ENCODE measurements around the gene IQSEC1. TPM values are rescaled to one million over a fixed set of nuclear protein-coding genes. Genes with fewer than 3 reads are reported as not detected.

IQSEC1 gene
- total RNA-seq, 2 donors from 2014 or later = 22.7 to 24.5 TPM

DNA sequence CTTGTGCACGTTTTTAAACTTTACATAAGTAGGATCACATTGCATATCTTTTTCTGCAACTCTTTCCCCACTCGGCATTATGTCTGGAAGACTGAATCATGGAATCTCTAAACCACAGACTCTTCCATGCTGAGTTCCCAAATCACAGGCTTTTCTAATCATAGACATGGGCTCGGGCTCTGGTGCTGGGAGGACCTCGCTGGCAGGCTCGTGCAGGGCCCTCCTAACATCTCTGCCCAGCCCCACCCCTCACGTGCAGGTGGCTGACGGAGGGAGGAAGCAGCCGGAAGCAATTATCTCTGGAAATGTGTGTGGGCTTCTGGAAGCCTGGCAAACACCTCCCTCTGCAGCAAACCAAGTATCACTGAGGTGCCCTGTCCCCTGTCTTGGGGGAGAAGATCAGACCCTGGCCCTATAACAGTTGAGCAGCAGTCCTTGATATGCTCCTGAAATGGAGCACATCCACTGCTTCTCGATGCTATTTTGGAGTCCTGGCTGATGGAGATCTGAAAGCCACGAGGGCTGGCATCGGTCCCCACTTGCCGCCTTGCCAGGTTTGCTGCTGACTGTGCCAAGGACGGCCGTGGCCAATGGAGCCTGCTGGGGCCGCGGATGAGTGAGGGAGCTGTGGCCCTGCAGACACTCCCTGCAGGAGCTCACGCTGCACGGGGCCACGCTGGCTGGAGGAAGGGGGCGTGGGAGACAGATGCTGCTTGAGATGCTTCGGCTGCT is 4.4 kb upstream of the IQSEC1 start:
- Histone ChIP-seq H3K36me3 (ENCODE audit: control insufficient read depth, insufficient read depth, low read length) (no peaks in the 10 kb centered on the region), H3K4me3 (ENCODE audit: low read length) (no peak overlapping the region), H3K4me1 (ENCODE audit: control insufficient read depth, insufficient read depth, low read length) (no peaks in the 10 kb centered on the region), H3K27ac (ENCODE audit: low read depth, low read length) (no peak overlapping the region), H3K9me3 (ENCODE audit: control insufficient read depth, low read length) (no peaks in the 10 kb centered on the region), H3K9ac (ENCODE audit: extremely low read depth, low read length, poor library complexity, severe bottlenecking) (no peak overlapping the region), H3K27me3 (ENCODE audit: control insufficient read depth, insufficient read depth, low read length, poor library complexity, severe bottlenecking) (peaks cover 42% of the 10 kb centered on the region)
- WGBS, 2 experiments (ENCODE audit: insufficient coverage in 1 of 2, insufficient read length in 1 of 2) = 78 to 80% methylated on average over 14 to 21 of the region's 21 CpGs
- Mint-ChIP-seq H3K27me3 (ENCODE audit: insufficient read depth) (peaks cover 41% of the 10 kb centered on the region), H3K36me3 (ENCODE audit: low read depth) (no peaks in the 10 kb centered on the region), H3K4me3 (no peak overlapping the region), H3K27ac (no peak overlapping the region), H3K9me3 (no peaks in the 10 kb centered on the region), H3K4me1 (peaks cover 2% of the 10 kb centered on the region)
- TF ChIP-seq CTCF (conservative IDR thresholded peaks at IDR 0.05) = no peak
- DNase-seq = no peak

GRCh38 chr3:13075986-13076654 is 2.9 kb upstream of the IQSEC1 start:
- no peak for DNase-seq
- Histone ChIP-seq H3K27ac (ENCODE audit: low read depth, low read length) (no peak overlapping the region), H3K4me1 (ENCODE audit: control insufficient read depth, insufficient read depth, low read length) (no peaks in the 10 kb centered on the region), H3K9ac (ENCODE audit: extremely low read depth, low read length, poor library complexity, severe bottlenecking) (no peak overlapping the region), H3K4me3 (ENCODE audit: low read length) (no peak overlapping the region), H3K27me3 (ENCODE audit: control insufficient read depth, insufficient read depth, low read length, poor library complexity, severe bottlenecking) (peaks cover 51% of the 10 kb centered on the region), H3K36me3 (ENCODE audit: control insufficient read depth, insufficient read depth, low read length) (no peaks in the 10 kb centered on the region), H3K9me3 (ENCODE audit: control insufficient read depth, low read length) (no peaks in the 10 kb centered on the region)
- TF ChIP-seq CTCF (conservative IDR thresholded peaks at IDR 0.05) = no peak
- Mint-ChIP-seq H3K4me3 (no peak overlapping the region), H3K27ac (no peak overlapping the region), H3K27me3 (ENCODE audit: insufficient read depth) (peaks cover 45% of the 10 kb centered on the region), H3K9me3 (no peaks in the 10 kb centered on the region), H3K4me1 (peaks cover 2% of the 10 kb centered on the region), H3K36me3 (ENCODE audit: low read depth) (no peaks in the 10 kb centered on the region)
- 74 to 80% methylated on average over 4 to 9 of the region's 9 CpGs for WGBS, 2 experiments (ENCODE audit: insufficient coverage in 1 of 2, insufficient read length in 1 of 2)

DNA sequence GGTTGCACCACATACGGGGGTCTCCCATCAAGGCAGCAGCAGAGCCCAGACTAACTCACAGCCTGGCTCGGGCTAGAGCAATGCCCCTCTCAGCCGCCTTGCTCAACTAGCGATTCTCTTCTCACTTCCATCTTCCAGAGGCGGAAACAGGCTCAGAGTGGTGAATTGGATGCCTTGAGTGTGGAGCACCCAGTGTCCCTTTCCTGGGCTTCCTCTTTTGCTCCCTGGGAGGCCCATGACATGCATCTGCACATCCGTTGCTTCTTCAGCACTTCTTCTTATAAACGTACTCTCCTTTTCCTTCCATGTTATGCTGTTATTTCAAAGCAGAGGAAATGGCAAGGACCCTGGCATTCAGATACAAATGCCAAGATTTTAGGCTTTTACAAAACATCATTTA is 2.1 kb upstream of the IQSEC1 start:
- Mint-ChIP-seq H3K27ac (no peak overlapping the region), H3K9me3 (no peaks in the 10 kb centered on the region), H3K27me3 (ENCODE audit: insufficient read depth) (peaks cover 45% of the 10 kb centered on the region), H3K4me3 (no peak overlapping the region), H3K36me3 (ENCODE audit: low read depth) (no peaks in the 10 kb centered on the region), H3K4me1 (peaks cover 2% of the 10 kb centered on the region)
- H3K4me1 ChIP-seq (ENCODE audit: control insufficient read depth, insufficient read depth, low read length) = no peaks in the 10 kb centered on the region
- 81 to 90% methylated on average over 6 to 7 of the region's 7 CpGs for WGBS, 2 experiments (ENCODE audit: insufficient coverage in 1 of 2, insufficient read length in 1 of 2)
- H3K36me3 ChIP-seq (ENCODE audit: control insufficient read depth, insufficient read depth, low read length) = no peaks in the 10 kb centered on the region
- H3K9me3 ChIP-seq (ENCODE audit: control insufficient read depth, low read length) = no peaks in the 10 kb centered on the region
- no peak for DNase-seq
- H3K27me3 ChIP-seq (ENCODE audit: control insufficient read depth, insufficient read depth, low read length, poor library complexity, severe bottlenecking) = peaks cover 51% of the 10 kb centered on the region
- H3K9ac ChIP-seq (ENCODE audit: extremely low read depth, low read length, poor library complexity, severe bottlenecking) = no peak overlapping the region
- no peak overlapping the region for H3K27ac ChIP-seq (ENCODE audit: low read depth, low read length)
- TF ChIP-seq CTCF (conservative IDR thresholded peaks at IDR 0.05) = no peak
- no peak overlapping the region for H3K4me3 ChIP-seq (ENCODE audit: low read length)
